HEK293 (cell line): ENCODE results near the gene NF2.
A peak's percentile ranks its signal among the peaks of the same experiment; 100 is the strongest.

Experiments
- CTCF ChIA-PET: fragments of 350-600 bp; formaldehyde crosslinking; extraction: SDS; loops from one replicate; lab custom pipeline; 2021; ENCODE audit warnings: antibody characterized with exemption; lab: Yijun Ruan, JAX
- POLR2A ChIA-PET: fragments of 300-600 bp; formaldehyde crosslinking; extraction: SDS; loops from one replicate; lab custom pipeline; 2020; ENCODE audit warnings: antibody characterized with exemption, inconsistent platforms; lab: Yijun Ruan, JAX
- H3K27ac ChIP-seq: fragments of 200-500 bp; sonication (Bioruptor generic); 2 replicates; pipeline ENCODE4 v1.5.1; 2014; ENCODE audit warnings: low read depth, low read length, control low read depth, inconsistent platforms; ENCODE audit errors: extremely low read depth
- H3K36me3 ChIP-seq, 2 experiments: fragments of 200-500 bp in 1 of 2; sonication (Bioruptor generic) in 1 of 2; 1 replicate in 1 of 2; 2 replicates in 1 of 2; pipeline ENCODE4 v1.5.1; 2014 to 2017; ENCODE audit warnings: inconsistent platforms in 2 of 2, low read length in 2 of 2; ENCODE audit not compliant: control insufficient read depth in 2 of 2, insufficient read depth in 1 of 2
- H3K4me1 ChIP-seq: fragments of 200-500 bp; sonication (Bioruptor generic); 2 replicates; pipeline ENCODE4 v1.5.1; 2014; ENCODE audit warnings: mild to moderate bottlenecking, low read length, inconsistent platforms; ENCODE audit not compliant: control insufficient read depth, insufficient read depth
- H3K4me3 ChIP-seq: 2 replicates; pipeline ENCODE4 v1.5.1; 2011; ENCODE audit warnings: low read depth, mild to moderate bottlenecking, control low read depth, low read length, moderate library complexity
- H3K9me3 ChIP-seq: fragments of 200-500 bp; sonication (Bioruptor generic); 2 replicates; pipeline ENCODE4 v1.5.1; 2014; ENCODE audit warnings: low read depth, low read length, inconsistent platforms; ENCODE audit not compliant: control insufficient read depth, insufficient read depth
- BCL11A ChIP-seq: fragments of 450-650 bp; formaldehyde crosslinking; IDR thresholded peaks from 2 replicates; pipeline ENCODE4 v1.5.1; 2016; ENCODE audit warnings: low read depth, missing biosample characterization, missing genetic modification characterization
- GLIS1 ChIP-seq: fragments of 450-650 bp; formaldehyde crosslinking; IDR thresholded peaks from 2 replicates; pipeline ENCODE4 v1.5.1; 2016; ENCODE audit warnings: missing biosample characterization, missing genetic modification characterization
- IKZF3 ChIP-seq: fragments of 450-650 bp; IDR thresholded peaks from 2 replicates; pipeline ENCODE4 v1.5.0; 2018; ENCODE audit warnings: missing biosample characterization, mild to moderate bottlenecking, missing genetic modification characterization, moderate library complexity
- KLF1 ChIP-seq: fragments of 450-650 bp; formaldehyde crosslinking; IDR thresholded peaks from 2 replicates; pipeline ENCODE4 v1.5.1; 2016; ENCODE audit warnings: missing biosample characterization, missing genetic modification characterization
- PRDM6 ChIP-seq: fragments of 450-650 bp; formaldehyde crosslinking; IDR thresholded peaks from 2 replicates; pipeline ENCODE4 v1.5.1; 2017; ENCODE audit warnings: missing biosample characterization, missing genetic modification characterization
- SCRT1 ChIP-seq: fragments of 450-650 bp; formaldehyde crosslinking; IDR thresholded peaks from 2 replicates; pipeline ENCODE4 v1.5.1; 2016; ENCODE audit warnings: missing biosample characterization, missing genetic modification characterization, borderline replicate concordance
- SP7 ChIP-seq: fragments of 450-650 bp; formaldehyde crosslinking; IDR thresholded peaks from 2 replicates; pipeline ENCODE4 v1.5.1; 2016; ENCODE audit warnings: missing biosample characterization, missing genetic modification characterization
- ZEB2 ChIP-seq: fragments of 450-650 bp; formaldehyde crosslinking; IDR thresholded peaks from 2 replicates; pipeline ENCODE4 v1.5.1; 2016; ENCODE audit warnings: missing biosample characterization, missing genetic modification characterization
- ZNF157 ChIP-seq: fragments of 450-650 bp; formaldehyde crosslinking; IDR thresholded peaks from 2 replicates; pipeline ENCODE4 v1.5.1; 2016; ENCODE audit warnings: missing biosample characterization, missing genetic modification characterization
- ZNF211 ChIP-seq: fragments of 450-650 bp; formaldehyde crosslinking; IDR thresholded peaks from 2 replicates; pipeline ENCODE4 v1.5.1; 2016; ENCODE audit warnings: low read depth, missing biosample characterization, missing genetic modification characterization
- ZNF274 ChIP-seq, 2 experiments: fragments of 200-500 bp in 1 of 2; fragments of 450-650 bp in 1 of 2; sonication (Bioruptor generic) in 1 of 2; formaldehyde crosslinking in 1 of 2; IDR thresholded peaks; 2 replicates each; pipeline versions ENCODE4 v1.5.1 to v1.6.1; 2014 to 2016; ENCODE audit warnings: borderline replicate concordance in 1 of 2, inconsistent platforms in 1 of 2, low read length in 1 of 2, missing biosample characterization in 1 of 2, missing genetic modification characterization in 1 of 2
- ZNF37A ChIP-seq: fragments of 450-650 bp; IDR thresholded peaks from 2 replicates; pipeline ENCODE4 v1.5.1; 2018; ENCODE audit warnings: missing biosample characterization, missing genetic modification characterization
- ZNF654 ChIP-seq: fragments of 450-650 bp; formaldehyde crosslinking; IDR thresholded peaks from 2 replicates; pipeline ENCODE4 v1.5.1; 2016; ENCODE audit warnings: low read depth, missing biosample characterization, missing genetic modification characterization
- ZNF704 ChIP-seq: fragments of 450-650 bp; formaldehyde crosslinking; IDR thresholded peaks from 2 replicates; pipeline ENCODE4 v1.5.1; 2016; ENCODE audit warnings: missing biosample characterization, missing genetic modification characterization
- ZNF76 ChIP-seq: fragments of 450-650 bp; formaldehyde crosslinking; IDR thresholded peaks from 2 replicates; pipeline ENCODE4; 2016; ENCODE audit warnings: low read depth, missing biosample characterization, missing genetic modification characterization, borderline replicate concordance
- ZNF785 ChIP-seq: fragments of 450-650 bp; formaldehyde crosslinking; IDR thresholded peaks from 2 replicates; pipeline ENCODE4 v1.5.1; 2016; ENCODE audit warnings: missing biosample characterization, missing genetic modification characterization
- ZNF791 ChIP-seq: fragments of 450-650 bp; formaldehyde crosslinking; IDR thresholded peaks from 2 replicates; pipeline ENCODE4 v1.5.1; 2016; ENCODE audit warnings: missing biosample characterization, missing genetic modification characterization

Gene NF2

GRCh38 chr22:29609139-29609538, 5.7 kb downstream of the NF2 start:
- no peaks in the 10 kb centered on the region for H3K9me3 ChIP-seq
- TF ChIP-seq KLF1 (tag by site-specific recombination) (no peak), ZNF654 (tag by site-specific recombination) (peak; percentile 28; the same call in 1 of the 2 replicates)
- no peaks in the 10 kb centered on the region for H3K4me1 ChIP-seq
- no peak overlapping the region for H3K4me3 ChIP-seq
- no peak overlapping the region for H3K27ac ChIP-seq
- ChIA-PET POLR2A (no interaction called here), CTCF (interaction anchor here (0.5 to 2.6 kb wide), 14 partner anchors 8 to 973 kb away, joined by 3 to 14 read pairs (median 4); no protein-coding TSS in a partner anchor)
- peaks cover 7 to 23% of the 10 kb centered on the region in 2 experiments; a peak in 2 of 3 replicates for H3K36me3 ChIP-seq

GRCh38 chr22:29610780-29611179, 7.3 kb downstream of the NF2 start:
- Histone ChIP-seq H3K36me3 (peaks cover 7 to 17% of the 10 kb centered on the region in 2 experiments; a peak in 2 of 3 replicates), H3K27ac (no peak overlapping the region), H3K9me3 (no peaks in the 10 kb centered on the region; the same call in 1 of the 2 replicates), H3K4me3 (no peak overlapping the region), H3K4me1 (no peaks in the 10 kb centered on the region; the same call in 1 of the 2 replicates)
- TF ChIP-seq ZNF157 (no peak), ZNF211 (tag by site-specific recombination) (peak; percentile 84), ZNF704 (tag by site-specific recombination) (no peak), ZNF37A (tag by site-specific recombination) (no peak), ZEB2 (tag by site-specific recombination) (no peak), ZNF76 (tag by site-specific recombination) (no peak)
- CTCF ChIA-PET, result interaction anchor here (0.9 to 1.0 kb wide), 2 partner anchors 10 to 13 kb away, joined by 3 read pairs; no protein-coding TSS in a partner anchor
- POLR2A ChIA-PET, result interaction anchor here (0.6 kb wide), 1 partner anchor 30 kb away, joined by 4 read pairs; the partner anchor contains the start of gene NIPSNAP1

- H3K27ac ChIP-seq, result no peak overlapping the region
- CTCF ChIA-PET, result interaction anchor here (0.5 to 2.2 kb wide), 5 partner anchors 9 to 692 kb away, joined by 3 to 9 read pairs (median 4); no protein-coding TSS in a partner anchor
- no peaks in the 10 kb centered on the region; the same call in 1 of the 2 replicates for H3K9me3 ChIP-seq
- POLR2A ChIA-PET, result interaction anchor here (0.7 kb wide), 2 partner anchors 442 to 913 kb away, joined by 3 to 6 read pairs; no protein-coding TSS in a partner anchor
- peak; percentile 82 for TF ChIP-seq PRDM6 (tag by site-specific recombination)
- TF ChIP-seq ZNF791 (tag by site-specific recombination), result no peak
- H3K36me3 ChIP-seq, result no peaks in the 10 kb centered on the region; a peak in 1 of 3 replicates
- no peak overlapping the region for H3K4me3 ChIP-seq
- peaks cover 14% of the 10 kb centered on the region for H3K4me1 ChIP-seq
Measured at GRCh38 chr22:29615705-29616327, 12.4 kb downstream of the NF2 start.

GRCh38 chr22:29617922-29618629, 14.6 kb downstream of the NF2 start:
- Histone ChIP-seq H3K4me1 (peaks cover 26% of the 10 kb centered on the region), H3K36me3 (no peaks in the 10 kb centered on the region; a peak in 1 of 3 replicates), H3K9me3 (no peaks in the 10 kb centered on the region; the same call in 1 of the 2 replicates), H3K27ac (no peak overlapping the region), H3K4me3 (no peak overlapping the region)
- ChIA-PET POLR2A (no interaction called here), CTCF (interaction anchor here (0.6 to 1.6 kb wide), 6 partner anchors 8 to 965 kb away, joined by 3 to 13 read pairs (median 4); no protein-coding TSS in a partner anchor)
- TF ChIP-seq GLIS1 (tag by site-specific recombination) (no peak), PRDM6 (tag by site-specific recombination) (peak; percentile 99), IKZF3 (tag by site-specific recombination) (0 out of 2 replicates have a peak, but pooled peaks have one; percentile 17), BCL11A (tag by site-specific recombination) (0 out of 2 replicates have a peak, but pooled peaks have one; percentile 13), SCRT1 (0 out of 2 replicates have a peak, but pooled peaks have one; percentile 36), ZNF785 (tag by site-specific recombination) (no peak), SP7 (tag by site-specific recombination) (peak; percentile 49; the same call in 1 of the 2 replicates), ZNF274 (IDR thresholded peaks at IDR 0.05; ENCODE audit: low read length) (no peak), ZNF274 (tag by site-specific recombination; IDR thresholded peaks at IDR 0.05; ENCODE audit: borderline replicate concordance) (no peak)
